ENCODE results near the gene ATP8B4.

Gene ATP8B4

GRCh38 chr15:50077651-50078050 lies 41.4 kb downstream of the ATP8B4 start:
- DNase-seq (ENCODE audit: extremely low spot score): no peak
- CTCF ChIA-PET: no interaction called here
- POLR2A ChIA-PET: no interaction called here
- TF ChIP-seq CTCF (IDR thresholded peaks at IDR 0.05; ENCODE audit: control extremely low read depth, extremely low read depth, low read depth, missing control alignments): no peak

- TF ChIP-seq CTCF (IDR thresholded peaks at IDR 0.05; ENCODE audit: control extremely low read depth, extremely low read depth, low read depth, missing control alignments): no peak
- POLR2A ChIA-PET: no interaction called here
- CTCF ChIA-PET: interaction anchor here (0.7 kb wide), 1 partner anchor 26 kb away, joined by 4 read pairs; no protein-coding TSS in a partner anchor
Measured at GRCh38 chr15:50077176-50077575, 41.9 kb downstream of the ATP8B4 start.

GRCh38 chr15:50075319-50075718 lies 43.7 kb downstream of the ATP8B4 start:
- DNase-seq (ENCODE audit: extremely low spot score): no peak
- CTCF ChIA-PET: interaction anchor here (0.8 kb wide), 1 partner anchor 13 kb away, joined by 4 read pairs; no protein-coding TSS in a partner anchor
- TF ChIP-seq CTCF (IDR thresholded peaks at IDR 0.05; ENCODE audit: control extremely low read depth, extremely low read depth, low read depth, missing control alignments): no peak
- POLR2A ChIA-PET: no interaction called here

More at GRCh38 chr15:50077176-50077575, 41.9 kb downstream of the ATP8B4 start:
- no peak for DNase-seq (ENCODE audit: extremely low spot score)

- DNase-seq (ENCODE audit: extremely low spot score): no peak
- ChIA-PET POLR2A (no interaction called here), CTCF (interaction anchor here (0.7 to 2.0 kb wide), 5 partner anchors 9 to 85 kb away, joined by 3 to 5 read pairs (median 3); no protein-coding TSS in a partner anchor)
- TF ChIP-seq CTCF (IDR thresholded peaks at IDR 0.05; ENCODE audit: control extremely low read depth, extremely low read depth, low read depth, missing control alignments): no peak
Measured at GRCh38 chr15:50071551-50072258, 47.3 kb downstream of the ATP8B4 start.

GRCh38 chr15:50068016-50068415 lies 51.0 kb downstream of the ATP8B4 start:
- CTCF ChIA-PET: interaction anchor here (0.8 kb wide), 1 partner anchor 13 kb away, joined by 3 read pairs; no protein-coding TSS in a partner anchor
- TF ChIP-seq CTCF (IDR thresholded peaks at IDR 0.05; ENCODE audit: control extremely low read depth, extremely low read depth, low read depth, missing control alignments): no peak
- DNase-seq (ENCODE audit: extremely low spot score): no peak
- POLR2A ChIA-PET: no interaction called here

GRCh38 chr15:50067254-50067653 lies 51.8 kb downstream of the ATP8B4 start:
- POLR2A ChIA-PET: no interaction called here
- TF ChIP-seq CTCF (IDR thresholded peaks at IDR 0.05; ENCODE audit: control extremely low read depth, extremely low read depth, low read depth, missing control alignments): no peak
- CTCF ChIA-PET: interaction anchor here (0.8 to 1.6 kb wide), 3 partner anchors 14 to 19 kb away, joined by 3 to 4 read pairs (median 4); no protein-coding TSS in a partner anchor
- no peak for DNase-seq (ENCODE audit: extremely low spot score)

All from GM10248 (cell line).